ENCODE measurements around the gene VPS16.

The VPS16 gene

GRCh38 chr20:2836035-2836434 lies 4.5 kb upstream of the VPS16 start:
- no peak for DNase-seq

GRCh38 chr20:2837221-2837960 lies 3.2 kb upstream of the VPS16 start:
- no peak for DNase-seq

GRCh38 chr20:2838170-2838797 lies 2.3 kb upstream of the VPS16 start:
- DNase-seq, result no peak

- DNase-seq, result no peak
Measured at GRCh38 chr20:2838847-2839671, 1.5 kb upstream of the VPS16 start.

- DNase-seq, result no peak
Measured at GRCh38 chr20:2839732-2840137, 810 bp upstream of the VPS16 start.

GRCh38 chr20:2840967-2841531 lies 504 bp downstream of the VPS16 start:
- peak; percentile 44 for DNase-seq

GRCh38 chr20:2845607-2846006 lies 5.1 kb downstream of the VPS16 start:
- no peak for DNase-seq

GRCh38 chr20:2846698-2847097 lies 6.2 kb downstream of the VPS16 start:
- DNase-seq, result no peak

- no peak for DNase-seq
Measured at GRCh38 chr20:2847802-2848201, 7.3 kb downstream of the VPS16 start.

GRCh38 chr20:2849529-2849928 lies 9.0 kb downstream of the VPS16 start:
- no peak for DNase-seq

GRCh38 chr20:2851086-2851485 lies 10.5 kb downstream of the VPS16 start:
- no peak for DNase-seq

GRCh38 chr20:2858591-2858990 lies 18.0 kb downstream of the VPS16 start:
- DNase-seq, result no peak

- no peak for DNase-seq
Measured at GRCh38 chr20:2859330-2860121, 19.0 kb downstream of the VPS16 start.

GRCh38 chr20:2864626-2865025 lies 24.1 kb downstream of the VPS16 start:
- DNase-seq, result no peak

GRCh38 chr20:2865101-2865500 lies 24.6 kb downstream of the VPS16 start:
- no peak for DNase-seq

- no peak for DNase-seq
Measured at GRCh38 chr20:2865630-2866029, 25.1 kb downstream of the VPS16 start.

GRCh38 chr20:2866236-2866635 lies 25.7 kb downstream of the VPS16 start:
- DNase-seq, result no peak

GRCh38 chr20:2867081-2867864 lies 26.7 kb downstream of the VPS16 start:
- no peak for DNase-seq

GRCh38 chr20:2869381-2869780 lies 28.8 kb downstream of the VPS16 start:
- no peak for DNase-seq

GRCh38 chr20:2871111-2871465 lies 30.5 kb downstream of the VPS16 start:
- no peak for DNase-seq

- no peak for DNase-seq
Measured at GRCh38 chr20:2871661-2872458, 31.3 kb downstream of the VPS16 start.
